Measurements from ENCODE around the gene ACBD4.

DNA sequence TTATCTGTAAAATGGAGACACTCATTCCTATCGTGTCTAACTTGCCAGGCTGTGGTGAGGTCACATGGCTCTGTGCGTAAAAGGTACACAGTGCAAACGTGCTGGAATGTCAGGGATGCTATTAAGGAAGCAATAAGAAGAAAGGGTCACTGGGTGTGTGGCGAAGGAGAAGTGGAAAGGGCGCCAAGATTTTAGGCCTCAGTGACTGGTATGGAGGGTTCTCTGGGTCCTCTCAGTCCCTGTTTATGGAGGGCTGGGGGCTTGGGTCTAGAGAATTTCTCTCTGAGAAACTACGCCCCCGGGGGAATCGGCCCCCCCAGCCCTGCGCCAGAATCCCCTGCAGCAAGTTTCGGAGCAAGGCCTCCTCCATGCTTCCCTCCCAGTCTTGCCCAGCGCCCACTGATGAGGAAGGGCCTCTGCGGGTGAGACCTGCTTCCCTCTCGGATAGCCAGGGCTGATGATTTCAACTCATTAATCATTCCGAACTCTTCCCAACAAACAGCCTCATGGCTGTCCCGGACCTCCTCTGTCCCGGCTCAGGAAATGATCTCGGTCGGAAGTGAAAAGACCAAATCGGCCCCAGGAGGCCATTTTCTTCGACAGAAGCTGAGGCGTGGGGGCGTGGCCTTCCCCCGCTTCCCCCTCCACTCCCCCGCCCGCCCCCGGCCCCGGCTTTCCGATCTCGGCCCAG is 11.5 kb downstream of the ACBD4 start:
- TF ChIP-seq, protein P1, sequence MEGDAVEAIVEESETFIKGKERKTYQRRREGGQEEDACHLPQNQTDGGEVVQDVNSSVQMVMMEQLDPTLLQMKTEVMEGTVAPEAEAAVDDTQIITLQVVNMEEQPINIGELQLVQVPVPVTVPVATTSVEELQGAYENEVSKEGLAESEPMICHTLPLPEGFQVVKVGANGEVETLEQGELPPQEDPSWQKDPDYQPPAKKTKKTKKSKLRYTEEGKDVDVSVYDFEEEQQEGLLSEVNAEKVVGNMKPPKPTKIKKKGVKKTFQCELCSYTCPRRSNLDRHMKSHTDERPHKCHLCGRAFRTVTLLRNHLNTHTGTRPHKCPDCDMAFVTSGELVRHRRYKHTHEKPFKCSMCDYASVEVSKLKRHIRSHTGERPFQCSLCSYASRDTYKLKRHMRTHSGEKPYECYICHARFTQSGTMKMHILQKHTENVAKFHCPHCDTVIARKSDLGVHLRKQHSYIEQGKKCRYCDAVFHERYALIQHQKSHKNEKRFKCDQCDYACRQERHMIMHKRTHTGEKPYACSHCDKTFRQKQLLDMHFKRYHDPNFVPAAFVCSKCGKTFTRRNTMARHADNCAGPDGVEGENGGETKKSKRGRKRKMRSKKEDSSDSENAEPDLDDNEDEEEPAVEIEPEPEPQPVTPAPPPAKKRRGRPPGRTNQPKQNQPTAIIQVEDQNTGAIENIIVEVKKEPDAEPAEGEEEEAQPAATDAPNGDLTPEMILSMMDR (conservative IDR thresholded peaks at IDR 0.05; ENCODE audit: low read depth, low read length) = no peak
- no peak for TF ChIP-seq EZH2 (IDR thresholded peaks at IDR 0.05; ENCODE audit: borderline replicate concordance, low read depth, low read length, poor library complexity, severe bottlenecking)
